Measurements from ENCODE around the gene NSUN6.

NSUN6 gene, protein sequence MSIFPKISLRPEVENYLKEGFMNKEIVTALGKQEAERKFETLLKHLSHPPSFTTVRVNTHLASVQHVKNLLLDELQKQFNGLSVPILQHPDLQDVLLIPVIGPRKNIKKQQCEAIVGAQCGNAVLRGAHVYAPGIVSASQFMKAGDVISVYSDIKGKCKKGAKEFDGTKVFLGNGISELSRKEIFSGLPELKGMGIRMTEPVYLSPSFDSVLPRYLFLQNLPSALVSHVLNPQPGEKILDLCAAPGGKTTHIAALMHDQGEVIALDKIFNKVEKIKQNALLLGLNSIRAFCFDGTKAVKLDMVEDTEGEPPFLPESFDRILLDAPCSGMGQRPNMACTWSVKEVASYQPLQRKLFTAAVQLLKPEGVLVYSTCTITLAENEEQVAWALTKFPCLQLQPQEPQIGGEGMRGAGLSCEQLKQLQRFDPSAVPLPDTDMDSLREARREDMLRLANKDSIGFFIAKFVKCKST

DNA sequence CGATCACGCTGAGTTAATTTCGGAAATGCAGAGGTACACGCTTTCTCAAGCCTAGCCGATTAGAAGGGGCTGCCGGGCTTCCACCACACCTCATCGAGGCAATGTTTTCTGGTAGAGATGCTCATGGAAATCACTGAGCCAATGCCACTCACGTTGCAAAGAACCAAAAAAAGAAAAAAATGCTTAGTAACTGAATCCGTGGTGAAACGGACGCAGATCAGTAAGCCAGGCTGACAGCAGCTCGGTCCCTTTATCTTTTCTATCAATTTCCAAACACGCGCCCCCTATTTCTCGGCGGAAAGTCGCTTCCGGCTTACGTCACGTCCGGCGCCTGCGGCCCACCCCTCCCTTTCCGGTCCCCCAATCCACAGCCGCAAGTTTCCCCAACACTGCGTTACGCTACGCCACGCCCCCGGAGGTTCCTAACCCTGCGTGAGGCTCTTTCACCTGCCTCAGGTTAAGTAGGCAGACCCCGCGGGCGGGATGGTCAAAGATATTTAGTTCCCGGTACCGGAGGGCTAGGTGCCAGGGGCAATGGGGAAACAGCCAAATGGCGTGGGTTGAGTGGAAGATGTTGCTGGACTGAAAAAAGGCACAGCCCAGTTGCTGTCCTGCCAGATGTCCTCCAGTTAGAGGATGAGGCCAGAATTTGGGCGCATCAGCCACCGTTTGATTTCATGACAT, at the start of gene NSUN6:
Gene NSUN6 (minus strand): TSS at position 264 of the 684 bp plus-strand sequence. CDS start 384 bp downstream, outside the sequence.
- DNase-seq (ENCODE audit: low read depth in 3 of 3), result peak; percentile 87 to 90 (median 87)

DNA sequence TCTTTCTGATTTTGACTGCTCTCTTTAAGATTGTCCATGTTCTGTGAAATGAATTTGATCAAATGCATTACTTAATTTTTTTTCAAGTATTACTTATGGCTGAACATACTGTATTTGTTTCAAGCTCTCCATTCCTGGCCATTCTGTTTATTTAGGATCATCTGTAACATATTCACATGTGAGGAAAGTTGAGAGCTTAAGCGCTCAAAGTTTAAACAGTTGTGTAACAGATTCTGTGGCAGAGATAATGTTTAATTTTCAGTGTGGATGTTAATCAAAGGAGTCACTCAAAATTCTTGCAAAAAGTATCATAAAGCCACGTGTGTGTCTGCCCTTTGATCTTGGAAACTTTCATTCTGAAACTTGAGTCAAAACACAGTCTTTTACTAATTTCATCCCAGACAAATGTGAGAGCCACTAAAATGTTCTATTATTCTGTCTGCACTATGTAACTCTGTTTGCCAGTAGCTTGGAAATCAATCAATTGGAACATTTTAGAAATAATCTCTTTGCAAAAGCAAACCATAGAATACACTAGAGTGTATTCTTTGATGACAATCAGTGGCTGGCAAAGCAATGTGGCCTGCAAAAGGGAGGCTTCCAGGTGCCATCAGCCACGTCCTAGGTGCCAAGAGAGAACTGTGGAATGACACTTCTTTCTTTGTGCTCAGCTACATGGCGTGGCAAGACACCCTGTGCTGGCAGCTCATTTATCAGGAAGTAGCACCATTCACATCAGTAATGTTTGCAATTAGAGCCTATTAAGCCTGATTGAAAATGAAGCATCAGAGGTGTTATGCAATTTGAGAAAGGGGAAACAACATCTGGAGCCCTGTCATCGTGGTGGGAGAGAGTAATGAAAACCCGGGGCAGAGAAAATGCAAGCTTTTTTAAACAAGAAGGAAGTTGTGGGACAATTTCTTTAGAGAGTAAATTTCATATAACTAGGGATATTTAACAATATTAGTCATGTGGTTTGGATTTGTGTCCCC, 48.8 kb upstream of the NSUN6 start:
- DNase-seq (ENCODE audit: low read depth in 3 of 3), result no peak

DNA sequence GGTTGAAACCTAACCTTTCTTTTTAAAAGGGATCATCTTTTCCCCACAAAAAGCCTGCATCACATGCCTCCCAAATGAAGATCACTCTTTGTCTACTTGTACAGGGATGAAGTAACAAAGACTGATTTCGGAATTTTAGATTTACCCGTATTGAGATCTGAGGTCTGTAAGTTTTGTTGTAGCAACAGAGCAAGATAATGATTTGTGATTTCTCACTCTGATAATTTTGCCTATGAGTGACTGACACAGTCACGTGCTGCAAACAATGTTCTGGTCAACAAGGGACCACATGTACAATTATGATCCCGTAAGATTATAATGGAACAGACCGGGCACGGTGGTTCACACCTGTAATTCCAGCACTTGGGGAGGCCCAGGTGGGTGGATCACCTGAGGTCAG, 39.2 kb upstream of the NSUN6 start:
- no peak for DNase-seq (ENCODE audit: low read depth in 3 of 3)

DNA sequence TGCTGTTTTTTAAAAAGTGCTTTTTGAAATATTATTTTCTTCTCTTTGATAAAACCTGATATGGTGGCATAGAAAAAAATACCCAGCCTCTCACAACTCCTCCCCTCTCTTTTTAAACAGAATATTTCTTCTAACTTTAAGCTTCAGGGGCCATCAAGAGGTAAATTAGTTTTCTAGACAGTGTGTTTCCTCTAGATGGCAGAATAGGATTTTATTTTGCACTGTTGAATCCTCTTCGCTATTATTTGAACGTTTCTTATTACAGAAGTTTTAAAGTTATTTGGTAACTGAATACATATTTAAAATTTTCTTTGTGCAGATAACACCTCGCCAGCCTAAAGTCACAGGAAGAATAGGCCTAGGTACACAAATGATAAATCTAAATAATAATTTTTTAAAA, 38.1 kb upstream of the NSUN6 start:
- DNase-seq (ENCODE audit: low read depth in 3 of 3), result no peak

DNA sequence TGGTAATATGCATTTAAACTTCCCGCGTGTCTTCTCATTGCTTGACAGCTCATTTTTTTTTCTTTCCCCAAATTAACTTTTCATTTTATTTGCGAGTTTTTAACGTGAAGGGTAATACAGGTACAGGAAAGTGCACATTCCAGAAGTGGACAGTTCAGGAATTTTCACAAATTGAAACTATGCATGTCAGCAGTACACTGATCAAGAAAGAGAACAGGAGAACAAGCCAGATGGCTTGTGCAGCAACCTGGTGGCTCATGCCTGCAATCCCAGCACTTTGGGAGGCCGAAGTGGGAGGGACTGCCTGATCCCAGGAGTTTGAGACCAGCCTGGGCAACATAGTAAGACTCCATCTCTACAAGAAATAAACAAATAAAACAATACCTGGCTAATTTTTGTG, 36.3 kb upstream of the NSUN6 start:
- no peak for DNase-seq (ENCODE audit: low read depth in 3 of 3)

DNA sequence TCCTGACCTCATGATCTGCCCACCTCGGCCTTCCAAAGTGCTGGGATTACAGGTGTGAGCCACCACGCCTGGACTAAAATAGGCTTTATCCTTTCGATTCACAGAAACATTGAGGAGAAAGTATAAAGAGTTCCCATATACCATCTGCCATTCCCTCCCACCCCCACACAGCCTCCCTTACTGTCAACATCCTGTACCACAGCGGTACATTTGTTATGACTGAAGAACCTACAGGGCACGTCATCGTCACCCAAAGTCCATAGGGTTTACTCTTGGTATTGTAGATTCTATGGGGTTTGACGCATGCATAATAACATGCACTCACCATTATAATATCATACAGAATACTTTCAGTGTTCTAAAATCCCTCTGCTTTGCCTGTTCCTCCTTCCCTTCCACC, 35.8 kb upstream of the NSUN6 start:
- DNase-seq (ENCODE audit: low read depth in 3 of 3), result no peak

DNA sequence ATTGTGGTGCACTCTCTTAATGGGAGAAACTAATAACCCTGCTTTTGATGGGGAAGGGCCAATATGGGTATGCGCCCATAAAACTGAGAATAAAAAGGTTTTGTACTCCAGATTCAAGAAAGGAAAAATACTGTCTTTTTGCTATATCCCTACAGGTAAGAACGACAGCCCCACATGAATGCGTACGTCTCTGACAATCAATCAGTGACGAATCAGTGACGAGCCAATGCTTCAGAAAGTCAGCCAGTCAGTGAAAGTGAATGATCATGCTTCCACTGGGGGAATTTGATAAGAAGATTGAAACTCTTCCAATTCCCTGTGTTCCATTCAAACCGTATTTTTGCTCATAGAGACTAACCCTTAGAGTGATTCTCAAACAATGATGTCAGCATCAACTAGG, 34.2 kb upstream of the NSUN6 start:
- DNase-seq (ENCODE audit: low read depth in 3 of 3), result no peak

DNA sequence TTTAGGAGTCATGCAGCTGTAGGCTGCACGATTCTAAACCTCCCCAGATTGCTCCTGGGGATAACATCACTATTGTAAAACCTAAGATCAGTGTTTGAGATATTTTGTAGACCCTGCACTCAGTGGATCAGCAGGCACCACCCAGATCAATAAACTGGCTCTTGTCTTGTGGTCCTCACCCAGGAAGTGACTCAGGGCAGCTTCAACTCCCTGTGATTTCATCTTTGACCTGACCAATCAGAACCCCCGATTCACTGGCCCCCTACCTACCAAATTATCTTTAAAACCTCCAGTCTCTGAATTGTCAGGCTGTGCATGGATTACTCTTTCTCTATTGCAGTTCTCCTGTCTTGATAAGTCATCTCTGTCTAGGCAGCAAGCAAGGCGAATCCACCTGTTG, 33.6 kb upstream of the NSUN6 start:
- no peak for DNase-seq (ENCODE audit: low read depth in 3 of 3)

DNA sequence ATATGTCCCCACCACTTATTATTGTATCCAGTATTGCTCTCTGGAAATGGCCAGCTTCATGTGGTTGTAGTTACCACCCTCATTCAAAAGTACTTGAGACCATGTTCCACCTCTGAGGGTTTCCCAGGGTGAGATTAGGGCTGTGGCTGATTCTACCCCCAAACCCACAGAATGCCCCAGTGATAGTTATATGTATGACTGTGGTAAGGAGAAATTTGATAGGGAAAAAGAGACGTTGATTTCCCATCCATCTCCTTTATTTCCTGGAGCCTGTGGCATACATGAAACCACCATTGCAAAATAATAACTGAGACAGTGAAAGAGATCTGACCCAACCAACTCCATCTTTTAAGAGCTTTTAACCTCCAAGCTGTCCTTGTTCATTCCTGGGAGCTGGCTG, 33.0 kb upstream of the NSUN6 start:
- no peak for DNase-seq (ENCODE audit: low read depth in 3 of 3)

DNA sequence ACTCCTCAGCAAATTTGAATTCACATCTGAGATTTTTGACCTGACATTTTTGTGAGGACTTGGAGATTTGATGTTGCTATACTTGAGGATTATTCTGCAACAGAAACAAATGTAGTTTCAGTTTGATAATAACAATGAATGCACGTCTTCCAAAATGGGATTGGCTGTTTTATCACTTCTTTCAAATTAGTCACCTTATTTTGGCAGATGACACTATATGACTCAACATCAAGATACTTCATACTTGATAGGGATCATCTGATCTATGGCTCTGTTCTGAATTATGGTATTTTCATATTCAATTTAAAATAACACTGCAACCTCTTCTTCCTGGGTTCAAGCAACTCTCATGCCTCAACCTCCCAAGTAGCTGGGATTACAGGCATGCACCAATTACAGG, 32.0 kb upstream of the NSUN6 start:
- no peak for DNase-seq (ENCODE audit: low read depth in 3 of 3)

DNA sequence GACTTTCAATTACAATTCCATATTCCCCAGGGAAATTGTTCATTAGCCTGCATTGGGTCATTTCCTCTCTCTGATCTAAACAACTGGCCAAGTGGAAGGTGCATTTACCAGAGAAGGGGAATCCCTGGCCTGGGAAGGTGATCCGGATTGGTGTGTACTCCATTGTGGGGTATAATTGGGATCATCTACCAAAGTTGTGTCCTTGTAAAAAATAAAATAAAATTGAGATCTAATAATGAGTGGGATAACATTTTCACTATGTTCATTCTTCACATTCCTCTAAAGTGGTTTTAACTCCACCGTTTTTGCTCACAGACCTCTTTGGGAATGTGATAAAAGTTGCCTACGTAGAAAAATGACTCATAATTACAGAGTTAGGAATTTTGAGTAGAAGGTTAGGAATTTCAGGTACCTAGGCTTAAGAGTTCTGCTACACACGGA, 30.6 kb upstream of the NSUN6 start:
- DNase-seq (ENCODE audit: low read depth in 3 of 3), result no peak

DNA sequence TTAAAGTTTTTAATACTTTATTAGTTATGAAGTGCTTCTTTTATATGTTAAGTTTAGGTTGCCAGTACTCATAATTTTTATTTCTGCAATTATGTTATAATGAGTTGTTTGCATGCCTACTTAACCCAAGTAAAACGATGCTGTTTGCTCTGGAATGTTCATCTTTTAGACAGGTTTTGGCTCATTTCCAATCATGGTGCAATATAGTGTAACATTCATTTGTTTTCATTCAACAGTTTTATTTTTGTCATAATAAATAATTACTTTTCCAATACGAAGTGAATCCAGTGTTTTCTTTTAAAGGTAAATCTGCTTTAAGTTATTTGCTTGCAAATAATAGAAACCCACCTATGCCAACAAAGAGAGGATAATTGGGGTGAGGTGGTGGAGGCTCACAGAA, 30.0 kb upstream of the NSUN6 start:
- no peak for DNase-seq (ENCODE audit: low read depth in 3 of 3)

DNA sequence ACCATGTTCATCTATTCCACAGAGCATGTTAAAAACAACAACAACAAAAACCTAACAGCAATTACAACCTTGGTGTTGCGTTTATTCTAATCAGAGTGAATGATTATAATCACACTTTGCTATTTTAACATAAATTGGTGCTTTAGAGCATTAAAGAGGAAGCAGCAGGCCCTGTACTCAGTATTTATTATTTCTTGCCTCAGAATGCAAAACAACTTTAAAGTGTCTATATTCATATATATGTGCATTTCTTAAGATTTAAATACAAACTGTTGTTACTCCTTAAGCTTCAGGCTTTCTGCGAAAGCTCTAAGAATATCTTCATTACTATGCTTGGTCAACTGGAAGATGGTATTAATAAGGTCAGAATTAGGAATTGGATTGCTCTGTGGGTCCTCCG, 29.4 kb upstream of the NSUN6 start:
- DNase-seq (ENCODE audit: low read depth in 3 of 3), result no peak

DNA sequence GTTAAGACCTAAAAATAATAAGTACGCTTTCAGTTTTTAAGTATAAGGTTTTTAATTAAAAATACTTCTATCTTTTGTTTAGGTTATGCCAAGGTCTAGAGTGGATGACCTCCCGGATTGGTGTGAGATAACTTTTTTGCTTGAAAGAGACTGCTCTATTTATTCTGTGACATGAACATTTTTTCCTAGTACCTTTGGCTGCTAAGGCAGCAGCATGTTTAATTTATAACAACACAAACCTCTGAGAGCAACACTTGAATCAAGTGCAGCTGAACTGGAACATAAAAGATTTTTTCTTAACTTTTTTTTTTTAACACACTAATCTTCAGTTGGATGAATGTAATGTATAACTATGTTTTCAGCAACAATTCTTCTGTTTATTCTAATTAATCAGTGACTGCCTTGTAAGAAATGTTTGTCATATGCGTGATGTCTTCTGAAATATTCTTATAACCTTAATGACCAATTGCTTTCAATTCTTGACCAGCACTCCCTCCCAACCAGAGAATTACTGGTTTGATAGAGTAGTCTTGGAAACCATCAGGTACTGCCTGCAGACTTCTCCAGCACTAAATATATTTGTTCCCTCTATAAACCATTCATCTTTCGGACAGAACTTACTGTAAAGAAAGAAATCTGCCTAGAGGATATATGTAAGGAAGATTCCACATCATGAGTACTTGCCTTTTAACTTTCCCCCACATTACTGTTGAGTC, 23.9 kb upstream of the NSUN6 start:
- no peak for DNase-seq (ENCODE audit: low read depth in 3 of 3)

DNA sequence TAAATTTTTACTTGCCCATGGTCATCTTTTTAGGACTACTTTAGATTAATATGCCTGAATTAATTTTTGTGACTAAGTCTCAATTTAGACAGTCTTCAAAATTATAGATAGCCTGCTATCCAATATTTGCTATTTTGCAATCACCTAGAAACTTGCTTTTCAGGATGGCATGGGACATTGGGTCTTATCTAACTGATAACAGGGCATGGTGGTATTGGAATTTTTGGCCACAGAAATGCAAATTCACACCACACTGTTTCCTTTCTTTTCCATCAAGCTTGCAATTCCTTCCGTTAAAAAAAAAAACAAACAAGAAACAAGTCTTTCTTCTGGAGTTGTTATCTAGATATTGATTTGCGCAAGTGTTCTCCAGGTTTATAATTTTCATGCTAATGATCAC, 16.6 kb upstream of the NSUN6 start:
- DNase-seq (ENCODE audit: low read depth in 3 of 3), result no peak

DNA sequence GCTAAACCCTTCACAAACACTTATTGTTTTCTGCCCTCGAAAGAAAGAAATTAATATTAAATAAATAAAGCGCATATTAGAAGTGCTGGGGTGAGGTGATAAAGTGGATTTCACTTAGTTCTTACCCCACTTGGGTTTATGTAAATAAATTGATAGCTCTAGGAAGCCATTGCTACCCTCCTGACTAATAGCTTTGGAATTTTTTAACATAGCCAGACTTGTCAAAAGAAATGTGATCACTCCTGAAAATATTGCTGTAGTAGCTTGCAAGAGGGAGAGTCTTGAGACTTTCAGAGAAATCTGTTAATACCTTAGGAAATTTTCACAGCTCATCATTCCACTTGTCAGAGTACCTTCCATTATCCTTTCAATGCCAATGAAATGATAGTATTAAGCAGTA, 15.4 kb upstream of the NSUN6 start:
- no peak for DNase-seq (ENCODE audit: low read depth in 3 of 3)

DNA sequence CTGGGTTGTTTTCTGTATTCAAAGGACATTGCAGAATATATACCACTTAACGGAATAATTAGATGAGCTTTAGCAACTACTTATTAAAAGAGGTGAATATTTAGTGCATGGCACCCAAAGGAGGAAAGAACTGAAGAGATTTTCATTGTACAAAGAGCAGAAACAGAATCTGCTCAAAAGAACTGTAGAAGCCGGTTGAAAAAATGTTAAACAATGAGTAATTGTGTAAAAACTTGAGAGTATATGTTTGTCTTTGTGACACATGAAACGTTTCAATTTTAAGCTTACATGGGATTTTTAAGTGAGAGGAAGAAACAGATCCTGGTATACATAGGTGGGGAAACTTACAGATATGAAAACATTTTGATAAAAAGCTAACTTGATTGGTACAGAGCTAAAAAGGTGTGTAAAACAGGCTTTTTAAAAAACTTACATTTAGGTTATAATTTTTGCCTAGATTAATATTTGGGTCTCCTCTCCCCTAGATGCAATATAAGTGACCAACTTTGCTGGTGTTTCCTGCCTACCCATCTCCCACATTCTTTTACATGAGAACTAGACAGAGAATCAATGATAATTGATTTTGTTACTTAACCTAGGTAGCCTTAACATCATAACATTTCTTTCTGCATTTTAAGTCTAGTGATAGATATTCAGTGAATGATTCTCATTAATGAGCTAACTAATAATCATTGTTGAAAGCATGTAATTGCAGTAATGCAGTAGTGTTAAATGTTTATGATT, 14.6 kb upstream of the NSUN6 start:
- DNase-seq (ENCODE audit: low read depth in 3 of 3), result no peak

DNA sequence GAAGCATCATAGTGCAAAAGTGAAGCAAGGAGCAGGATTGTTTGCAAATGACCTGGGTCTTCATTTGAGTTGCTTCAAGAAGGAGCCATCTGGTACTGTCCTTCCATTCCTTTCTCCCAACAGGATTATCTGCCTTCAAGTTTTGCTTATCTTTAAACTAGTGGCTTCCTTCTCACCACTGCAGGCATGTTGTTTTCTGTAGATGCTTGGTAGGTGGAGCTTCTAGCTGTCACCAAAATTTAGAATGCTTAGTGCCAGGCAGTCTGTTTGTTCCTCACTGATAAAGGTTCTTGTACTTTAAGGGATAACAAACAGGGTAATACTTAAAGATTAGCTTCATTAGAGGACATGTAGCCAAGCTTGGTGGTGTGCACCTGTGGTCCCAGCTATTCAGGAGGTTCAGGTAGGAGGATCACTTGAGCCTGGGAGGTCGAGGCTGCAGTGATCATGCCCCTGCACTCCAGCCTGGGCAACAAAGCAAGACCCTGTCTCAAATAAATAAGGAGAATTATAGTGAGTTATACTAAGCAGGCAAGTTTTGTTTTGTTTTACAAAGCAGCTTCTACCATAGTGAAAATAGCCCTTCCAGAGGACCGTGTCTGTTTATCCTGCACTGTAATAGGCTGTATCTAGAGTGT, 13.6 kb upstream of the NSUN6 start:
- DNase-seq (ENCODE audit: low read depth in 3 of 3), result no peak

DNA sequence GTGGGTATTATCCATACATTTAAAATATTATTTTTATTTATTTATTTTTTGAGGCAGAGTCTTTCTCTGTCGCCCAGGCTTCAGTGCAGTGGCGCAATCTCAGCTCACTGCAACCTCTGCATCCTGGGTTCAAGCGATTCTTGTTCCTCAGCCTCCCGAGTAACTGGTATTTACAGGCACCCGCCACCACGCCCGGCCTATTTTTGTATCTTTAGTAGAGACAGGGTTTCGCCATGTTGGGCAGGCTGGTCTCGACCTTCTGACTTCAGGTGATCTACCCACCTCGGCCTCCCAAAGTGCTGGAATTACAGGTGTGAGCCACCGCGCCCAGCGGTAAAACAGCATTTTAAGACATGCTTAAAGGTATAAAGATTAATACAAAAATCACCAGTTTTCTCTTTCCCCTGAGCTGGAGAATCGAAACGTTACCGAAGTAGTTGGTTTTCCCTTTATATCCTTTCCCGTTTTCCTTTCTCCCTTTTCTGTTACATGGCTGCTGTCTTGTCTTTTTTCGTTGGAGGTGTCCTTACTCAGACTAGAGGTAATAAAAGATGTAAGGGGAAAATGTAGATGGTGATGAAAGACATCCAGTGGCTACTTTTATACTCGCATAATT, 9.5 kb upstream of the NSUN6 start:
- no peak for DNase-seq (ENCODE audit: low read depth in 3 of 3)

Data from stimulated activated CD4-positive, alpha-beta T cell treated with anti-CD3 and anti-CD28 coated beads, TNF-alpha, amount 100 ng/mL, for 24 hours (primary cell).